Measurements from ENCODE around the gene NEK7. TPM values are rescaled to one million over a fixed set of nuclear protein-coding genes. Genes with fewer than 3 reads are reported as not detected.

NEK7 gene
- total and polyA plus RNA-seq, 9 of the 15 experiments (the other 6 are each of a cell fraction or from before 2014, with no cell fraction given) = 8.5 to 37.3 (median 27.7) TPM

GRCh38 chr1:198272492-198272891 is 115.7 kb downstream of the NEK7 start (continued):
- no peak for TF ChIP-seq BDP1 (IDR thresholded peaks at IDR 0.05; ENCODE audit: insufficient read depth, insufficient read length)
- no peak for TF ChIP-seq ZHX1 (conservative IDR thresholded peaks at IDR 0.05; ENCODE audit: low read length)
- no peak for TF ChIP-seq ZNF431 (CRISPR knock-in tag; IDR thresholded peaks at IDR 0.05)
- TF ChIP-seq CTCF (IDR thresholded peaks at IDR 0.05 in 2 of 3, conservative IDR thresholded peaks at IDR 0.05 in 1 of 3; ENCODE audit: insufficient read depth in 2 of 3, low read depth in 1 of 3, low read length in 3 of 3) = no peak
- no peak for TF ChIP-seq HES1 (IDR thresholded peaks at IDR 0.05; ENCODE audit: low read depth)
- no peak for TF ChIP-seq USF2 (CRISPR knock-in tag; IDR thresholded peaks at IDR 0.05)
- no peak for TF ChIP-seq MTA1 (IDR thresholded peaks at IDR 0.05; ENCODE audit: borderline replicate concordance)
- 0 out of 2 replicates have a peak, but pooled peaks have one; percentile 34 for TF ChIP-seq SOX6 (IDR thresholded peaks at IDR 0.05)
- TF ChIP-seq EP400 (IDR thresholded peaks at IDR 0.05) = no peak
- no peak for TF ChIP-seq ZKSCAN1 (IDR thresholded peaks at IDR 0.05; ENCODE audit: low read depth, low read length)
- TF ChIP-seq TAF9B (IDR thresholded peaks at IDR 0.05; ENCODE audit: partially characterized antibody) = no peak
- no peak for TF ChIP-seq ZNF174 (CRISPR knock-in tag; IDR thresholded peaks at IDR 0.05)
- TF ChIP-seq WHSC1 (IDR thresholded peaks at IDR 0.05; ENCODE audit: low read length) = no peak
- 0 out of 2 replicates have a peak, but pooled peaks have one; percentile 42 for TF ChIP-seq ARID3A (IDR thresholded peaks at IDR 0.05; ENCODE audit: borderline replicate concordance, low read depth, low read length)
- TF ChIP-seq CREB1 (IDR thresholded peaks at IDR 0.05) = no peak
- no peak for TF ChIP-seq CREB1 (CRISPR knock-in tag; IDR thresholded peaks at IDR 0.05)
- peak; percentile 43; the same call in 1 of the 2 replicates for TF ChIP-seq JUND (IDR thresholded peaks at IDR 0.05; ENCODE audit: borderline replicate concordance, low read depth, low read length)
- no peak; the same call in 2 of the 3 replicates for TF ChIP-seq JUND (tag; IDR thresholded peaks at IDR 0.05; ENCODE audit: borderline replicate concordance, low read depth, low read length)
- no peak for TF ChIP-seq ZNF316 (IDR thresholded peaks at IDR 0.05)
- TF ChIP-seq SNIP1 (IDR thresholded peaks at IDR 0.05; ENCODE audit: low read depth) = no peak
- no peak for TF ChIP-seq ZNF408 (CRISPR knock-in tag; IDR thresholded peaks at IDR 0.05; ENCODE audit: low read depth)
- TF ChIP-seq HDGF (IDR thresholded peaks at IDR 0.05) = no peak
- TF ChIP-seq CC2D1A (IDR thresholded peaks at IDR 0.05) = no peak
